ENCODE measurements around the gene SPANXA1.
"Not testable (repeated sequence)": the region's sequence is repeated elsewhere in the genome, so short reads cannot be mapped to it uniquely, and the experiment has no call there.

SPANXA1 gene, protein sequence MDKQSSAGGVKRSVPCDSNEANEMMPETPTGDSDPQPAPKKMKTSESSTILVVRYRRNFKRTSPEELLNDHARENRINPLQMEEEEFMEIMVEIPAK

DNA sequence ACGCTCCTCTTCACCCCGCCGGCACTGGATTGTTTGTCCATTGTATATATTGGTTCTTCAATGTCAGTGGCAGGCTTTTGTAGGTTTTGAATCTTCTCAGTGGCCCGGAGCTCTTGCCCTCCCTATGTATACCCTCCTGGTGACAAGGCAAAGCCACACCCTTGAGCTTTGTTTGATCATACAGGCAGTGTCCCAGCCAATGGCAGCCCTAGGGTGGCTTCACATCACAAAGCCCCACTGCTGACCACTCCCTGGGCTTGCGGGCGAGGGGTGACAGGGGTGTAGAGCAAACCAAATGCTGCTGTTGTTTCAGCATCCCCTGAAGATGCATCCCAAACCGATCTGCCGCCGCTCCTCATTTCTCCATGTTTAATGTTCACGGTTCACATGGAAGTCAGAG, at the start of gene SPANXA1:
TSS of gene SPANXA1 (minus strand) at position 101 of the 400 bp plus-strand sequence. CDS start at position 41, 60 bp downstream.
- not testable (repeated sequence) for DNase-seq

DNA sequence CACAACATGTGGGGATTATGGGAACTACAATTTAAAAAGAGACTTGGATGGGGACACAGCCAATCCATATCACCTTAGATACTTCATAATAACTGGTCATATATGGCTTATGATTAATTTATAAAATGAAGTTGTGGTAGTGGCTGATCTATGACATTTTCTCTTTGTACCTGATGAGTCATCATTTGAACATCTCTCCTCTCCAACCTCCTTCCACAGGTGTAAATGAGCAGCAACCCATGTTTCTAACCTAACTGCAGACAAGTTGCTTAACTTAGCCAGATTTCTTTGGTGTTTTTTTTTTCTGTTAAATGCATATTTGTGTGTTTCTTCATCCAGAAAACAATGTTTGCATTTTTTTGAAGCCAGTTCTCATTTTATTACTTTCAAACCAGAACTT, 47.6 kb upstream of the SPANXA1 start:
- DNase-seq, result no peak

DNA sequence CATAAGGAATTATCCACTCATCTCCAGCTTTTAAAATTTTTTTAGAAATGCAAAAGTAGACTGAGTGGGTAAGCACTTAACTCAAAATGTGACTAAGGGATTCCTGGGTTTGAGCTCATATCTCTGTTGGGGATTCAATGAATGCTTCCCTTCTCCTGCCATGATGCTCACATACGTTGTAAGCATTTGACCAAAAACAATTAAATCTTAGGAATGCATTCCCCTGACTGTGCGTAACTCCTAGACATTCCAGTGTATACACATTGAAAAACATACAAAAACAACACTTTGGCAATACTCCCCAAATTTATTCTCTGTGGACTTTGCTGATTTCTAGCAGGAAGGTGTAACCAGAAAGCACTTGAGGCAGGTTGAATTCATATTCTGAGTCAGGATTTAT, 34.8 kb upstream of the SPANXA1 start:
- DNase-seq, result no peak

DNA sequence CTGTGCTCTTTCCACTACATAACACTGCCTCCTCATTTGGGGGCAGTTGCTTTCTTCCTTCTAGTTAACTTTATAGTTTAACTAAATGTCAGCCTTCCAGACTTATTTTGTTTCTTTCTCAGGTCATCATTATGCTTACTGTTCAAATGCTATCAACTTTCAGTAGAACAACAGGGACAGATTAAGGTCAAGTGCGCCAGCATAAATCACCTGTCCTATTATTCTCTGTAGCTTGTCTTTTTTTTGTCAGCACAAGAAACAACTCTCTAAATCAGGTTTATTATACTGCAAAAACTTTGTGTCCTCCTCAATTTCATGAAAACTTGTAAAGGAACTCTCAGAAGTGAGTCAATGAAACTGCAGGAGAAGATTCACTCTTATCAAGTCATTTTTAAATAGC, 24.6 kb upstream of the SPANXA1 start:
- no peak for DNase-seq

DNA sequence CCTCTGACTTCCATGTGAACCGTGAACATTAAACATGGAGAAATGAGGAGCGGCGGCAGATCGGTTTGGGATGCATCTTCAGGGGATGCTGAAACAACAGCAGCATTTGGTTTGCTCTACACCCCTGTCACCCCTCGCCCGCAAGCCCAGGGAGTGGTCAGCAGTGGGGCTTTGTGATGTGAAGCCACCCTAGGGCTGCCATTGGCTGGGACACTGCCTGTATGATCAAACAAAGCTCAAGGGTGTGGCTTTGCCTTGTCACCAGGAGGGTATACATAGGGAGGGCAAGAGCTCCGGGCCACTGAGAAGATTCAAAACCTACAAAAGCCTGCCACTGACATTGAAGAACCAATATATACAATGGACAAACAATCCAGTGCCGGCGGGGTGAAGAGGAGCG, 4.9 kb upstream of the SPANXA1 start, which contains the start of gene SPANXA2:
TSS of gene SPANXA2 (plus strand) at position 301 of the 400 bp plus-strand sequence. CDS start at position 361, 60 bp downstream.
- DNase-seq, result not testable (repeated sequence)

DNA sequence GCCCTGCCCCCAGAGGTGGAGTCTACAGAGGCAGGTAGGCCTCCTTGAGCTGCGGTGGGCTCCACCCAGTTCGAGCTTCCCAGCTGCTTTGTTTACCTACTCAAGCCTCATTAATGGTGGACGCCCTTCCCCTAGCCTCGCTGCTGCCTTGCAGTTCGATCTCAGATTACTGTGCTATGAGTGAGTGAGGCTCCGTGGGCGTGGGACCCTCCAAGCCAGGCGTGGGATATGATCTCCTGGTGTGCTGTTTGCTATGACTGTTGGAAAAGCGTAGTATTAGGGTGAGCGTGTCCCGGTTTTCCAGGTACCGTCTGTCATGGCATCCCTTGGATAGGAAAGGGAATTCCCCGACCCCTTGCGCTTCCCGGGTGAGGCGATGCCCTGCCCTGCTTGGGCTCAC, 42.0 kb downstream of the SPANXA1 start:
- not testable (repeated sequence) for DNase-seq
